GM12801 (cell line): ENCODE results near the gene SUSD2.

Source experiments
- TF ChIP-seq, protein P1 (sequence below): IDR thresholded peaks from one replicate; pipeline ENCODE4 v1.5.1; 2011; ENCODE audit warnings: control low read depth; ENCODE audit not compliant: insufficient read length; ENCODE audit errors: extremely low read depth

The SUSD2 gene

DNA sequence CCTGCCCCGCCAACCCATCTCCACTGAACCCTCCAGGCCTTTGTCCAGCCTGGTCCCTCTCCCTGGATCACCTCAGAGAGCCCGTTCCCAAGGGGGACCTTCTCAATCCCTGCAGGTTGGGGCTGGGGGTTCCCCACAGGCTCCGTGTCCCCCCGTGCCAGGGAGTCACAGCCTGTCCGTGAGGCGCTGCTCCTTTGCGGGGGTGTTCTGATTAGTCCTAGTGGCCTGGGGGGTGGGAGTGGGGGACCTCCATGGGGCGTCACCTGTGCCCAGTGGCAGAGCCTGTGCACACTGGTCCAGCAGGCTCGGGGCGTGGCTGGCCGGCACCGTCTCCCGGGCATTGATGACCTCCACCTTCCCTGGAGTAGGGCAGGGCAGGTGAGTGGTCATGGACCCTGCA lies 51.9 kb downstream of the SUSD2 start:
- TF ChIP-seq, protein P1, sequence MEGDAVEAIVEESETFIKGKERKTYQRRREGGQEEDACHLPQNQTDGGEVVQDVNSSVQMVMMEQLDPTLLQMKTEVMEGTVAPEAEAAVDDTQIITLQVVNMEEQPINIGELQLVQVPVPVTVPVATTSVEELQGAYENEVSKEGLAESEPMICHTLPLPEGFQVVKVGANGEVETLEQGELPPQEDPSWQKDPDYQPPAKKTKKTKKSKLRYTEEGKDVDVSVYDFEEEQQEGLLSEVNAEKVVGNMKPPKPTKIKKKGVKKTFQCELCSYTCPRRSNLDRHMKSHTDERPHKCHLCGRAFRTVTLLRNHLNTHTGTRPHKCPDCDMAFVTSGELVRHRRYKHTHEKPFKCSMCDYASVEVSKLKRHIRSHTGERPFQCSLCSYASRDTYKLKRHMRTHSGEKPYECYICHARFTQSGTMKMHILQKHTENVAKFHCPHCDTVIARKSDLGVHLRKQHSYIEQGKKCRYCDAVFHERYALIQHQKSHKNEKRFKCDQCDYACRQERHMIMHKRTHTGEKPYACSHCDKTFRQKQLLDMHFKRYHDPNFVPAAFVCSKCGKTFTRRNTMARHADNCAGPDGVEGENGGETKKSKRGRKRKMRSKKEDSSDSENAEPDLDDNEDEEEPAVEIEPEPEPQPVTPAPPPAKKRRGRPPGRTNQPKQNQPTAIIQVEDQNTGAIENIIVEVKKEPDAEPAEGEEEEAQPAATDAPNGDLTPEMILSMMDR: no peak

DNA sequence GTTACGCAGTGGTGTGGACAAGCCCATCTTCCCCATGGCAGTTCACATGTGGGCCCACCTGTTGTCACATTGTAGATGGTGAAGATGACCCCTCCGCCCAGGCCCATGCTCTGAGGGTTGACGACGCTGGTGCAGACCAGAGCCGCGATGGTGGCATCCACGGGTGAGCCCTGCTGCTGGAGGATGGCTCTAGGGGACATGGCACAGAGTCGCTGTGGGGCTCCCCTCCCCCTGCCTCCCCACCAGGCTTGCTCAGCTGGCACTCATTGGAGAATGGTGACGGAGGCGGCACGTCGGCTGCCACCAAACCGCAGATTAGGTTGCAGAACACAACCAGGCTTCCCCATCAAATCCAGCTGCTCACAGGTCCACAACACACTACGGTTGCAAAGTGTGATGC lies 52.5 kb downstream of the SUSD2 start:
- TF ChIP-seq, protein P1: no peak

DNA sequence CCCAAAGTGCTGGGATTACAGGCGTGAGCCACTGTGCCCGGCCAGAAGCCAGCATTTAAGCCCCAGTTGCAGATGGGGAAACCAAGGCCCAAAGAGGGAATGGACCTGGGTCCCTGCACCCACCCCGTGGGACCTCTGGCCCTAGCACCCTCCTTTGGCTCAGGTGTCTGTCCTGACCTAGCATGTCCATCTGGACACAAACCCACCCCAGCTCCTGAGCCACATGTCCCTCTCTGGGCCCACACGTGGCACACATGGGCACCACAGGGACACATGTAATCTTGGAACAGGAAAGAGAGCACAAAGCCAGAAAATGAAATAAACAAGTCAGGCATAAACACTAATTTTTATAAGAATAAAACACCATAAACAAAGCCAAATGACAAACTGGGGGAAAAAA lies 54.0 kb downstream of the SUSD2 start:
- TF ChIP-seq, protein P1: no peak

DNA sequence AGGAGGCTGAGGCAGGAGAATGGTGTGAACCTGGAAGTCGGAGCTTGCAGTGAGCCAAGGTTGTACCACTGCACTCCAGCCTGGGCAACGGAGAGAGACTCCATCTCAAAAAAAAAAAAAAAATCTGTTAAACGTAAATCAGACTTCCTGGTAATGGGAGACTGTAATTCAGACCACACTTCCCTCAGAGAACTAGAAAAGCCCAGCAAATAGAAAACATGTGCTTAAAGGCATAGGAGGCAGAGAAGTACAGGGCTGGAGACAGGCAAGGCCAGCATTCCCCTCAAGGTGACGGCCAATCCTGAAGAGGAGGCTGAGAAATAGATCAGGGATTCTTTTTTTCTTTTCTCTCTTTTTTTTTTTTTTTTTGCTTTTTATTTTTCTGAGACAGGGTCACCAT lies 55.4 kb downstream of the SUSD2 start:
- TF ChIP-seq, protein P1: no peak
